Right lobe of liver (tissue), 6 donors: ENCODE measurements around the gene NIPSNAP2. TPM values are rescaled to one million over a fixed set of nuclear protein-coding genes. Genes with fewer than 3 reads are reported as not detected.

Experiments used
- ATAC-seq, 4 donors: fragments of 200-7000 bp; cut with Tn5 transposase; one replicate each; pipeline ENCODE4 v1.9.1; 2020; ENCODE audit warnings: mild to moderate bottlenecking in 4 of 4, moderate library complexity in 4 of 4
- DNase-seq, 3 donors: peaks; one replicate each; pipeline ENCODE4 v3.0.0-alpha.2; 2020
- H3K27ac ChIP-seq, 3 donors: fragments of 200-600 bp; one replicate each; pipeline ENCODE4 v1.8.0; 2022
- H3K27me3 ChIP-seq, 2 donors: fragments of 200-600 bp; one replicate each; pipeline ENCODE4 v1.8.0; 2022
- H3K36me3 ChIP-seq, 4 donors: fragments of 200-600 bp; sonication (generic) in 1 of 4; one replicate each; pipeline versions ENCODE4 v1.5.1 to v1.8.0; 2017 to 2022; ENCODE audit warnings: control low read depth in 1 of 4
- H3K4me1 ChIP-seq, 4 donors: fragments of 200-600 bp; sonication (generic) in 1 of 4; one replicate each; pipeline versions ENCODE4 v1.5.1 to v1.8.0; 2017 to 2022; ENCODE audit warnings: control low read depth in 1 of 4
- H3K4me3 ChIP-seq, 3 donors: fragments of 200-600 bp; one replicate each; pipeline ENCODE4 v1.8.0; 2022
- H3K9me3 ChIP-seq, 4 donors: fragments of 200-600 bp; sonication (generic) in 1 of 4; one replicate each; pipeline versions ENCODE4 v1.5.1 to v1.8.0; 2017 to 2022; ENCODE audit warnings: control low read depth in 1 of 4
- POLR2A ChIP-seq: fragments of 450-650 bp; IDR thresholded peaks from one replicate; pipeline ENCODE4 v1.6.1; 2017; ENCODE audit warnings: antibody characterized with exemption, mild to moderate bottlenecking
- WGBS: methylation state at CpG from one replicate; pipeline ENCODE4 v1.1.6; 2018; ENCODE audit warnings: low coverage, low lambda C conversion rate; ENCODE audit not compliant: insufficient coverage; ENCODE audit errors: missing lambda C conversion rate; 5-methylcytosine and 5-hydroxymethylcytosine counted together
- intact Hi-C, 2 donors: fragments of 100-400 bp; cut with DNase I; formaldehyde crosslinking; loops; one replicate each; pipeline versions ENCODE4 v1.11.2 to v1.14.1; 2022
- total RNA-seq, 6 experiments: library from RNA; depleted of rRNA in 2 of 6; stranded (reverse); fragments of >200 nt in 2 of 6; fragmentation: NEBNext Ultra II Directional in 3 of 6; extraction: Animal tissue kit (Norgen Biotek cat#: 25700) in 3 of 6; gene quantifications; one replicate each; pipeline versions ENCODE4 v1.1.0 to v1.2.4, GENCODE V29; 2016 to 2023
- TF ChIP-seq, protein P1 (sequence below), 4 donors: fragments of 200-600 bp in 3 of 4; fragments of 450-650 bp in 1 of 4; IDR thresholded peaks; one replicate each; pipeline versions ENCODE4 v1.5.1 to v1.8.0; 2016 to 2022; ENCODE audit warnings: antibody characterized with exemption in 4 of 4, mild to moderate bottlenecking in 2 of 4
- donor health status: DM: no; HTN: yes; CAD: no.
- donor health status: DM: no; HTN: no; CAD: no.
- donor health status: DM: no; HTN: no; CAD: no.
- donor health status: DM: no; HTN: yes; CAD: no.
- donor health status: DM: no; HTN: yes; CAD: no.

Gene NIPSNAP2
- total RNA-seq, 6 experiments from 2014 or later, result 7.0 to 15.9 (median 10.3) TPM

DNA sequence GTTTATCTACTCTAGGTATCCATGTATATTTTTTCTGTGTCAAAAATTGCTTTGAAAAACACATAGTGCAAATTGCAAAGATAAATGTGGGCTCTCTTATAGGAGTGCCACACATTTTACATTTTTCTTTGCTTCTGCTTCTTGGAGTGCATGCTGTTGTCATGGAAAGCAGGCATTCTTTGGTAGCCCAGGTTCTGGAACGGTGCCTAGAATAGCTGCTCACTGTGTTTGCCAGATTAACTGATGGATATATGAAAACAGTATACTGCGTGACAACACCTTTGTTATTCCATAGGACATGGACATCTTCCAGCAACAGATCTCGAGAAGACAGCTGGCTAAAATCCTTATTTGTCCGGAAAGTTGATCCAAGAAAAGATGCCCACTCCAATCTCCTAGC lies 13.4 kb downstream of the NIPSNAP2 start:
- Histone ChIP-seq H3K9me3 (no peaks in the 10 kb centered on the region), H3K4me1 (no peaks in the 10 kb centered on the region), H3K27ac (no peak overlapping the region), H3K36me3 (peaks cover 0 to 24% (median 16%) of the 10 kb centered on the region in 4 donors), H3K27me3 (no peaks in the 10 kb centered on the region), H3K4me3 (no peak overlapping the region)
- intact Hi-C loops, result no loop called here
- ATAC-seq (no peak), DNase-seq (no peak)
- WGBS, result 78% methylated on average over 4 of the region's 4 CpGs
- no peak for TF ChIP-seq POLR2A
- TF ChIP-seq, protein P1, sequence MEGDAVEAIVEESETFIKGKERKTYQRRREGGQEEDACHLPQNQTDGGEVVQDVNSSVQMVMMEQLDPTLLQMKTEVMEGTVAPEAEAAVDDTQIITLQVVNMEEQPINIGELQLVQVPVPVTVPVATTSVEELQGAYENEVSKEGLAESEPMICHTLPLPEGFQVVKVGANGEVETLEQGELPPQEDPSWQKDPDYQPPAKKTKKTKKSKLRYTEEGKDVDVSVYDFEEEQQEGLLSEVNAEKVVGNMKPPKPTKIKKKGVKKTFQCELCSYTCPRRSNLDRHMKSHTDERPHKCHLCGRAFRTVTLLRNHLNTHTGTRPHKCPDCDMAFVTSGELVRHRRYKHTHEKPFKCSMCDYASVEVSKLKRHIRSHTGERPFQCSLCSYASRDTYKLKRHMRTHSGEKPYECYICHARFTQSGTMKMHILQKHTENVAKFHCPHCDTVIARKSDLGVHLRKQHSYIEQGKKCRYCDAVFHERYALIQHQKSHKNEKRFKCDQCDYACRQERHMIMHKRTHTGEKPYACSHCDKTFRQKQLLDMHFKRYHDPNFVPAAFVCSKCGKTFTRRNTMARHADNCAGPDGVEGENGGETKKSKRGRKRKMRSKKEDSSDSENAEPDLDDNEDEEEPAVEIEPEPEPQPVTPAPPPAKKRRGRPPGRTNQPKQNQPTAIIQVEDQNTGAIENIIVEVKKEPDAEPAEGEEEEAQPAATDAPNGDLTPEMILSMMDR (IDR thresholded peaks at IDR 0.05), result no peak

DNA sequence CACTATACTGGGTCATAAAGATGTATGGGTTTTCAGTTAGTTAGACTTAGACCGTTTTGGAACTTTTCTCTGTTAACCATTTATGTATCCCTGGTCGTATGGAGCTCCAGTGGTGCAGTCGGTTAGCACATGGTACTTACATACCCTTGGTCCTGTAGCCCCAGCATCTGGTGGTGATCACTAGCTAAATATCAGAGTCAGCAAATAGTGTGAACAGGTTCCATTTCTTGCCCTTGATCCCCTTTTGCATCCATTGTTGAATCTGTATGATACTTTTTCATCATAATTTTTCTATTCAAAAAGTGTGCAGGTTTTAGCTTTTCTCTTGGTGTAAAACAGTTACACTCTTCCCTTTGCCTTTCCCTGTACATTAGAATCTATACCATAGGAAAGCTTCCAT lies 15.9 kb downstream of the NIPSNAP2 start:
- intact Hi-C loops, result no loop called here
- no peak overlapping the region for H3K4me3 ChIP-seq
- H3K36me3 ChIP-seq, result peaks cover 0 to 44% (median 26%) of the 10 kb centered on the region in 4 donors
- TF ChIP-seq POLR2A, result no peak
- TF ChIP-seq, protein P1 (IDR thresholded peaks at IDR 0.05), result no peak
- H3K27ac ChIP-seq, result no peak overlapping the region
- H3K4me1 ChIP-seq, result no peaks in the 10 kb centered on the region
- H3K9me3 ChIP-seq, result no peaks in the 10 kb centered on the region
- H3K27me3 ChIP-seq, result no peaks in the 10 kb centered on the region
- DNase-seq (no peak), ATAC-seq (no peak)
- WGBS, result 78% methylated on average over 2 of the region's 3 CpGs

DNA sequence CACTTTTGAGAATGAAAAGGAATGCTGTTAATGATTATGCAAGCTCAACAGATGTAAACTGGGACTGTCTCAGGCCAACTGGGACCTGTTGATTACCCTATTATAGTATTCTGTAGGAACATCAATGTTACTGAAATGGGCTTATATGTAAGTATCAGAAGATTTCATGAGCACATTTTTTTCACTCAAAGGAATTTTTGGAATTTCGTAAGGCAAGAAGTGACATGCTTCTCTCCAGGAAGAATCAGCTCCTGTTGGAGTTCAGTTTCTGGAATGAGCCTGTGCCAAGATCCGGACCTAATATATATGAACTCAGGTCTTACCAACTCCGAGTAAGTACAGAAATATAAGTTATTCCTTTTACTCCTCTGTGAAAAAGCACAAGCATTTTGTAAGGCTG lies 19.2 kb downstream of the NIPSNAP2 start:
- ATAC-seq (no peak), DNase-seq (no peak)
- TF ChIP-seq, protein P1 (IDR thresholded peaks at IDR 0.05), result no peak
- no peak for TF ChIP-seq POLR2A
- H3K4me3 ChIP-seq, result no peak overlapping the region
- intact Hi-C loops, result no loop called here
- no peaks in the 10 kb centered on the region for H3K9me3 ChIP-seq
- 90% methylated on average over 3 of the region's 3 CpGs for WGBS
- H3K4me1 ChIP-seq, result no peaks in the 10 kb centered on the region
- no peak overlapping the region for H3K27ac ChIP-seq
- no peaks in the 10 kb centered on the region for H3K27me3 ChIP-seq
- H3K36me3 ChIP-seq, result peaks cover 0 to 39% (median 24%) of the 10 kb centered on the region in 4 donors

DNA sequence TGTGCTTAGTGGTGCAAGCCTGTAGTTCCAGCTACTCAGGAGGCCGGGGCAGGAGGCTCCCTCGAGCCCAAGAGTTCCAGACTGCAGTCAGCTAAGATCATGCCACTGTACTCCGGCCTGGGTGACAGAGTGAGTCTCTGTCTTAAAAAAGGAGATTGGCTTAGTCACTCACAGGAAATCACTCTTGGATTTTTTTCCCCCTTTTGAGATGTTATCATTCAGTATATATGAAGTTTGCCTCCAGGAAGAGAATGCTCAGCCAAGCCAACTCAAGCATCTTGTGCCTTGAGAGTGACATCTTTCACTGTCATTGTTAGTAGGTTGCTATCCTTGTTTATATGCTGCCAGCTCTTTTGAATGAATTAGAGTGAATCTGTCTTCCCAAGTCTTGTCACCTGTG lies 28.0 kb downstream of the NIPSNAP2 start:
- Histone ChIP-seq H3K9me3 (no peaks in the 10 kb centered on the region), H3K4me3 (no peak overlapping the region), H3K27ac (no peak overlapping the region), H3K27me3 (no peaks in the 10 kb centered on the region), H3K36me3 (peaks cover 0 to 8% (median 3%) of the 10 kb centered on the region in 4 donors), H3K4me1 (peaks cover 0 to 8% (median 0%) of the 10 kb centered on the region in 4 donors)
- DNase-seq (no peak), ATAC-seq (no peak)
- intact Hi-C loops, result no loop called here
- TF ChIP-seq, protein P1 (IDR thresholded peaks at IDR 0.05), result no peak
- TF ChIP-seq POLR2A, result no peak
- 63% methylated on average over 3 of the region's 3 CpGs for WGBS
